ENCODE data around the gene RHOV. TPM values are rescaled to one million over a fixed set of nuclear protein-coding genes. Genes with fewer than 3 reads are reported as not detected.

Gene RHOV
- total RNA-seq, 2 donors from 2014 or later: not detected

- no peak for ATAC-seq
- intact Hi-C loops (cut with DNase I): no loop called here
- DNase-seq: no peak
Measured at GRCh38 chr15:40828447-40829036, 45.5 kb downstream of the RHOV start, which contains the start of gene PPP1R14D. Gene PPP1R14D, minus strand, starts transcription at chr15:40828708. Its CDS starts 67 bp downstream, at chr15:40828641.

DNA sequence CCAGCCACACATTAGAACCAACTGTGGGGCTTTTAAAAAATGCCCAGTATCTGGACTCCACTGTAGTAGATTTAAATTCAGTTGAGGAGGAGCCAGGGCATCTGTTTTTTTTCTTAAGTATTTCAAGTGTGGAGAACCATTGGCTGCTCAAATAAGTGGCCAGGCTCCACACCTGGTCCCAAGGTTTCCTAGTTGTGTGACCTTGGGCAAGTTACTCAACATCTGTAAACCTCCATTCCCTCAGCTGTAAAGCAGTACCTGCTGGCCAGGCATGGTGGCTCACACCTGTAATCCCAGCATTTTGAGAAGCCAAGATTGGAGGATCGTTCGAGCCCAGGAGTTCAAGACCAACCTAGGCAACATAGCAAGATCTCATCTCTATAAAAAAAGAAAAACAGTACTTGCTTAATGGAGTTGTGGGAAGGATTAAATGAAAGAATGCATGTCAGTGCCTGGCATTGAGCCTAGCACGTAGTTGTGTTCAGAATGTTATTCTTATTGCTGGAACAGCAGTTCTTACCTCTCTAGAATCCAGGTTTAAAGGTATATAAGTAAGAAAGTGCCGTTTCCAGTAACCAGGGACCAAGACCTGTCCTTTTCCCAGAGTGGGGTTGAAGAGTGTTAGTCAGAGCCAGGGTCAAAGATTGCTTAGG is 47.5 kb downstream of the RHOV start:
- ATAC-seq: no peak
- intact Hi-C loops (cut with DNase I): no loop called here
- no peak for DNase-seq

DNA sequence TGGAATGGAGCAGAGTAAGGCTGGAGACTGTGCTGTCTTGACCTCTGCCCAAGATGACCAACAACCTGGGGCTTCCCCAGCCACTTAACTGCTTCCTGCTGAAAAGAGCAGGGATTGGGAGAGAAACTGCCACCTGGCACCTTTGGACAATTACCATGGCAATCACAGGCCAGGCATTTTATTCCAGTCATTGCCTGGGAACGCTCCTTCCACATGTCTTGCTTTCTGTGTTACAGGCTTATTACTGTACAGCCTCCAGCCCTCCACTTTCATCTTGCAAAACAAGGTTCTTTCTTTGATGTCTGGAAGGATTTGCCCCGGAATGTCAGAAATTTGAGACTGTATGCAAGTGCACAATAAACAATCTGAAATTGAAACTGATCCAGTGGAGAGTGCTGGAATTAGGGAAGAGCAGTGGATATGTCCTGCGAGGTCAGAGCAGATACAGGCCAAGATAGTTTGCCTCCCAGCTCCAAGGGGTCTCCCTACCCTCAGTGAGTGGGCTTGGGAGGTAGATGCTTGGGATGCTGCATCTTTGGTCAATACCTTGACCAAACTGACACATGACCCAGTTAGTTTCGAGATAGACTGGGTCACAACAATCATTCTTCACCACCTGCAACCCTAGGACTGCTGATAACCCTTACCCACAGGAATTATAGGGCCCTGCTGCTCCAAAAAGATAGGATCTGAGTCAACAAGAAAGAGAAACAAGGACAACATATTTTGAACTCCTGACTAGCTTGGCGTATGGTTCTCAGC is 48.2 kb downstream of the RHOV start:
- ATAC-seq: no peak
- no peak for DNase-seq
- intact Hi-C loops (cut with DNase I): no loop called here

- ATAC-seq (no peak), DNase-seq (no peak)
- intact Hi-C loops (cut with DNase I): no loop called here
Measured at GRCh38 chr15:40823572-40824343, 50.3 kb downstream of the RHOV start.

Other genes starting within 250 kb of the RHOV start
- gene RAD51, start 179.1 kb downstream of the RHOV start, total RNA-seq: 1 to 10 TPM in 1 of 2 donors, under 1 TPM in 1; 0.97 to 2.6 TPM
- 10 to 100 TPM; 20.7 to 23.8 TPM for gene RMDN3, start 119.0 kb downstream of the RHOV start, total RNA-seq
- gene GCHFR, start 110.2 kb downstream of the RHOV start, total RNA-seq: 10 to 100 TPM in 1 of 2 donors, 1 to 10 TPM in 1; 6.5 to 18.2 TPM
- gene C15orf62, start 104.3 kb downstream of the RHOV start, total RNA-seq: under 1 TPM; 0.26 to 0.32 TPM
- gene ZFYVE19, start 67.1 kb downstream of the RHOV start, total RNA-seq: 10 to 100 TPM; 12.7 to 26.8 TPM
- 10 to 100 TPM; 18.8 to 19.2 TPM for gene DNAJC17, start 66.8 kb downstream of the RHOV start, total RNA-seq
- not detected for gene PPP1R14D, start 45.5 kb downstream of the RHOV start, total RNA-seq
- 1 to 10 TPM; 1.3 to 1.4 TPM for gene SPINT1, start 30.2 kb downstream of the RHOV start, total RNA-seq
- gene VPS18, start 20.2 kb upstream of the RHOV start, total RNA-seq: 10 to 100 TPM; 17.1 to 23.7 TPM
- gene DLL4, start 55.1 kb upstream of the RHOV start, total RNA-seq: 1 to 10 TPM; 8.5 to 9.2 TPM
- gene CHAC1, start 79.2 kb upstream of the RHOV start, total RNA-seq: 1 to 10 TPM; 2.6 to 3.3 TPM
- gene INO80, start 242.0 kb upstream of the RHOV start, total RNA-seq: 10 to 100 TPM; 11.1 to 16.8 TPM

All from left cardiac atrium (tissue), 4 donors.